Measurements from ENCODE around the gene KRTAP5-1. TPM values are rescaled to one million over a fixed set of nuclear protein-coding genes. Genes with fewer than 3 reads are reported as not detected.

Gene KRTAP5-1
- total and polyA plus RNA-seq, 8 donors: 0.21 TPM; not detected in 7

- no peak for DNase-seq
- no peak for ATAC-seq
- TF ChIP-seq CTCF (IDR thresholded peaks at IDR 0.05): no peak
These were observed 44.5 kb upstream of the KRTAP5-1 start, which contains the start of gene KRTAP5-5 for GRCh38 chr11:1629326-1630185. Gene KRTAP5-5 (plus strand): TSS chr11:1629775. CDS start chr11:1629841, 66 bp downstream.

GRCh38 chr11:1628506-1629325 lies 43.6 kb upstream of the KRTAP5-1 start:
- ATAC-seq (peak; percentile 97), DNase-seq (peak in 1 of 4 donors; percentile 57)
- Histone ChIP-seq H3K27me3 (peaks cover 0 to 56% of the 10 kb centered on the region in 2 donors), H3K27ac (no peak overlapping the region), H3K4me3 (no peak overlapping the region), H3K4me1 (peaks cover 0 to 6% of the 10 kb centered on the region in 2 donors), H3K36me3 (no peaks in the 10 kb centered on the region), H3K9me3 (no peaks in the 10 kb centered on the region)
- TF ChIP-seq CTCF (IDR thresholded peaks at IDR 0.05): peak; percentile 85 to 87
- intact Hi-C loops (cut with DNase I): no loop called here

More at GRCh38 chr11:1629326-1630185, 44.5 kb upstream of the KRTAP5-1 start, which contains the start of gene KRTAP5-5:
- intact Hi-C loops (cut with DNase I): no loop called here
- no peaks in the 10 kb centered on the region for H3K9me3 ChIP-seq
- no peak within 1 kb of the TSS for H3K4me3 ChIP-seq
- H3K4me1 ChIP-seq: peaks cover 0 to 6% of the 10 kb centered on the region in 2 donors
- no peaks in the 10 kb centered on the region for H3K36me3 ChIP-seq
- no peak within 1 kb of the TSS for H3K27ac ChIP-seq
- H3K27me3 ChIP-seq: peaks cover 0 to 65% of the 10 kb centered on the region in 2 donors

GRCh38 chr11:1625541-1625940 lies 40.5 kb upstream of the KRTAP5-1 start:
- Histone ChIP-seq H3K36me3 (no peaks in the 10 kb centered on the region), H3K27me3 (peaks cover 0 to 26% of the 10 kb centered on the region in 2 donors), H3K9me3 (no peaks in the 10 kb centered on the region), H3K4me1 (peaks cover 0 to 6% of the 10 kb centered on the region in 2 donors), H3K4me3 (no peak overlapping the region), H3K27ac (no peak overlapping the region)
- intact Hi-C loops (cut with DNase I): no loop called here
- no peak for DNase-seq
- no peak for ATAC-seq
- no peak for TF ChIP-seq CTCF (IDR thresholded peaks at IDR 0.05)

- H3K9me3 ChIP-seq: no peaks in the 10 kb centered on the region
- H3K27ac ChIP-seq: no peak overlapping the region
- intact Hi-C loops (cut with DNase I): no loop called here
- no peak for TF ChIP-seq CTCF (IDR thresholded peaks at IDR 0.05)
- ATAC-seq (no peak), DNase-seq (no peak)
- H3K4me3 ChIP-seq: no peak overlapping the region
- peaks cover 0 to 6% of the 10 kb centered on the region in 2 donors for H3K4me1 ChIP-seq
- no peaks in the 10 kb centered on the region for H3K36me3 ChIP-seq
- peaks cover 0 to 22% of the 10 kb centered on the region in 2 donors for H3K27me3 ChIP-seq
These were observed 39.5 kb upstream of the KRTAP5-1 start for GRCh38 chr11:1624621-1625020.

- Histone ChIP-seq H3K9me3 (no peaks in the 10 kb centered on the region), H3K4me3 (no peak overlapping the region), H3K27me3 (peaks cover 0 to 14% of the 10 kb centered on the region in 2 donors), H3K27ac (no peak overlapping the region), H3K36me3 (no peaks in the 10 kb centered on the region), H3K4me1 (no peaks in the 10 kb centered on the region)
- TF ChIP-seq CTCF (IDR thresholded peaks at IDR 0.05): no peak
- DNase-seq (no peak), ATAC-seq (no peak)
- intact Hi-C loops (cut with DNase I): no loop called here
These were observed 38.6 kb upstream of the KRTAP5-1 start for GRCh38 chr11:1623716-1624115.

Data from left lung (tissue), 10 donors.